HG03442 (cell line): ENCODE measurements around the gene OR5T2.
"Not testable (repeated sequence)": the region's sequence is repeated elsewhere in the genome, so short reads cannot be mapped to it uniquely, and the experiment has no call there.

Experiments
- ATAC-seq: cut with Tn5 transposase; IDR thresholded peaks from one replicate; pipeline ENCODE4 v1.9.1; 2021; ENCODE audit warnings: mild to moderate bottlenecking, moderate library complexity; ENCODE audit not compliant: unreplicated experiment

Gene OR5T2

GRCh38 chr11:56234155-56234554 lies at the start of gene OR5T2:
TSS of gene OR5T2 (minus strand) at chr11:56234255. CDS start at chr11:56233062, 1,193 bp downstream.
- ATAC-seq: no peak

- ATAC-seq: no peak
Observed at GRCh38 chr11:56273854-56274253, 39.8 kb upstream of the OR5T2 start, which contains the start of gene OR5T1. TSS of gene OR5T1 (plus strand) at chr11:56274154. CDS start at chr11:56275639, 1,485 bp downstream.

GRCh38 chr11:56271092-56271491 lies 37.0 kb upstream of the OR5T2 start:
- ATAC-seq: no peak

GRCh38 chr11:56251954-56252353 lies 17.9 kb upstream of the OR5T2 start, which contains the start of gene OR5T3:
TSS of gene OR5T3 (plus strand) at chr11:56252254. CDS start at chr11:56252254, 0 bp downstream.
- ATAC-seq: no peak

GRCh38 chr11:56219735-56220134 lies 14.3 kb downstream of the OR5T2 start:
- ATAC-seq: not testable (repeated sequence)

- no peak for ATAC-seq
Observed at GRCh38 chr11:56214537-56214936, 19.5 kb downstream of the OR5T2 start.

- ATAC-seq: no peak
Observed at GRCh38 chr11:56207790-56208189, 26.3 kb downstream of the OR5T2 start.

- no peak for ATAC-seq
Observed at GRCh38 chr11:56197367-56197766, 36.7 kb downstream of the OR5T2 start.

- ATAC-seq: no peak
Observed at GRCh38 chr11:56196705-56197104, 37.4 kb downstream of the OR5T2 start.

- no peak for ATAC-seq
Observed at GRCh38 chr11:56188602-56189001, 45.5 kb downstream of the OR5T2 start.

- no peak for ATAC-seq
Observed at GRCh38 chr11:56183459-56183858, 50.6 kb downstream of the OR5T2 start.
